Omental fat pad (tissue), 4 donors: ENCODE results near the gene HOXD11. TPM values are rescaled to one million over a fixed set of nuclear protein-coding genes. Genes with fewer than 3 reads are reported as not detected.

ENCODE experiments used
- ATAC-seq: fragments of 150-250 bp; one replicate; pipeline ENCODE4 v1.9.1; 2016; ENCODE audit warnings: mild to moderate bottlenecking, moderate library complexity; ENCODE audit not compliant: low FRiP score
- DNase-seq: peaks from one replicate; pipeline ENCODE4 v3.0.0-alpha.2; 2019; ENCODE audit warnings: low spot score
- total RNA-seq, 4 donors: library from RNA; depleted of rRNA; stranded (reverse); fragments of >200 nt; gene quantifications; one replicate each; pipeline ENCODE4 v1.1.0, GENCODE V29; 2016
- TF ChIP-seq, protein P1 (sequence below), 3 donors: fragments of 450-650 bp; IDR thresholded peaks; one replicate each; pipeline ENCODE4 v1.5.1; 2016 to 2017; ENCODE audit warnings: antibody characterized with exemption in 3 of 3, mild to moderate bottlenecking in 3 of 3, moderate library complexity in 2 of 3

Gene HOXD11
- total RNA-seq, 4 donors from 2014 or later = not detected

DNA sequence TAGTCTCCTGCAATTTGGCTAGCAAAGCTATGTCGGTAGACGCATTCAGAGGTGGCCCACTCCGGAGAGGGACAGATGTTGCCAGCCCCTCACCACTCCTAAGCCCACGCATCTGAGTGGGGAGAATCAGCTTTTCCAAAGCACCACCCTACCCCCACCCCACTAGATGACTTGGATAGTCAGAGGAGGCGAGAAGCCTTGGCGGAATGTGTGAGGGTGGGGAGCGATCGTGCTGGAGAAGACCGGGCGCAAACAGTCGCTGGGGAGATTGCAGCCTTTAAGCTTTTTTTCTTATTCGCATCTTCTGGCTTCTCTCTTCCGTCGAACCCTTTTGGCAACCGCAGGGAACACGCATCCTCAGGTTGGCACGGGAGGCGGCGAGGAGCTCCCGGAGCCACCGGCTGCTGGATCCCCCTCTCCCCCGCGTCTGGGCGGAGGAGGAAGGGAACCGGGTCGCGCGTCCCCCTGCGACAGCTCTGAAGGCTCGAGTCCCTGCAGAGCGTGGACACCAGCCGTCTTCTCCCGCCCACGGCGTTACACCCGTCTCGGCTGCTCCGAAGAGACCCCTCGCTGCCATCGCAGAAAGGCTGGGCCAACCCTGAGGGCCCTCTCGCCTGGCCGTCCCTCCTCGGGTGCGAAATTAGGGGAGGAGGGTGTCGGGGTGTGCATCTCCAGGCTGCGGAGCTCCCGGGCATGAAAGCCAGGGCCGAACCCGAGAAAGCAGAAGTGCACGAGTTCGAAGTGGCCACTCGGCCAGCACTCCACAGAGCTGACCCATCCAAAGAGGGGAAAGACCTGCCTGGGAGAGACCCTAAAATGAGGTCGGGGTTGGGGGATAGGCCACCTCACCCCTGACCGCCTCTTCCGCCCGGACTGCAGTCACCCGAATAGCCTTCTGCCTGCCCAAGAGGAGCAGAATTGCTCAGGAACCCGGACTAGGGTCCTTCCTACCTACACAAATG, 35.5 kb upstream of the HOXD11 start:
- TF ChIP-seq, protein P1, sequence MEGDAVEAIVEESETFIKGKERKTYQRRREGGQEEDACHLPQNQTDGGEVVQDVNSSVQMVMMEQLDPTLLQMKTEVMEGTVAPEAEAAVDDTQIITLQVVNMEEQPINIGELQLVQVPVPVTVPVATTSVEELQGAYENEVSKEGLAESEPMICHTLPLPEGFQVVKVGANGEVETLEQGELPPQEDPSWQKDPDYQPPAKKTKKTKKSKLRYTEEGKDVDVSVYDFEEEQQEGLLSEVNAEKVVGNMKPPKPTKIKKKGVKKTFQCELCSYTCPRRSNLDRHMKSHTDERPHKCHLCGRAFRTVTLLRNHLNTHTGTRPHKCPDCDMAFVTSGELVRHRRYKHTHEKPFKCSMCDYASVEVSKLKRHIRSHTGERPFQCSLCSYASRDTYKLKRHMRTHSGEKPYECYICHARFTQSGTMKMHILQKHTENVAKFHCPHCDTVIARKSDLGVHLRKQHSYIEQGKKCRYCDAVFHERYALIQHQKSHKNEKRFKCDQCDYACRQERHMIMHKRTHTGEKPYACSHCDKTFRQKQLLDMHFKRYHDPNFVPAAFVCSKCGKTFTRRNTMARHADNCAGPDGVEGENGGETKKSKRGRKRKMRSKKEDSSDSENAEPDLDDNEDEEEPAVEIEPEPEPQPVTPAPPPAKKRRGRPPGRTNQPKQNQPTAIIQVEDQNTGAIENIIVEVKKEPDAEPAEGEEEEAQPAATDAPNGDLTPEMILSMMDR (IDR thresholded peaks at IDR 0.05) = no peak
- ATAC-seq (no peak), DNase-seq (no peak)

DNA sequence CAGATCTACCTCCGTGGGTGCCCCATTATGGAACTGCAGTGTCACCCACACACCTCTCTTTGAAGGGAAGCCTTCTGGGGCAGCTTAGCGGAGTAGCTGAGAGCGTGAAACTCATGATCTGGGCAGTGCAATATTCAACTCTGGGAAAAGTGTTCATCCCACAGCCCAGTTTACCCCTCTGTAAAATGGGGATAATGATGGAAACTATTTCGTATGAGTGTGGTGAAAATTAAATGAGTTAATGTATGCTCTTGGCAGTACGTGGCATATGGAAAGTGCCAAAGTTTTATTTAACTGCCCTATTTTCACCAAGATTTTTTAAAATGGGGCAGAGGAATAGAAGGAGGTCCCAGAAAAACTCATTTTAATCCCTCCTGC, 34.8 kb upstream of the HOXD11 start:
- DNase-seq = no peak
- TF ChIP-seq, protein P1 (IDR thresholded peaks at IDR 0.05) = no peak
- ATAC-seq = no peak

DNA sequence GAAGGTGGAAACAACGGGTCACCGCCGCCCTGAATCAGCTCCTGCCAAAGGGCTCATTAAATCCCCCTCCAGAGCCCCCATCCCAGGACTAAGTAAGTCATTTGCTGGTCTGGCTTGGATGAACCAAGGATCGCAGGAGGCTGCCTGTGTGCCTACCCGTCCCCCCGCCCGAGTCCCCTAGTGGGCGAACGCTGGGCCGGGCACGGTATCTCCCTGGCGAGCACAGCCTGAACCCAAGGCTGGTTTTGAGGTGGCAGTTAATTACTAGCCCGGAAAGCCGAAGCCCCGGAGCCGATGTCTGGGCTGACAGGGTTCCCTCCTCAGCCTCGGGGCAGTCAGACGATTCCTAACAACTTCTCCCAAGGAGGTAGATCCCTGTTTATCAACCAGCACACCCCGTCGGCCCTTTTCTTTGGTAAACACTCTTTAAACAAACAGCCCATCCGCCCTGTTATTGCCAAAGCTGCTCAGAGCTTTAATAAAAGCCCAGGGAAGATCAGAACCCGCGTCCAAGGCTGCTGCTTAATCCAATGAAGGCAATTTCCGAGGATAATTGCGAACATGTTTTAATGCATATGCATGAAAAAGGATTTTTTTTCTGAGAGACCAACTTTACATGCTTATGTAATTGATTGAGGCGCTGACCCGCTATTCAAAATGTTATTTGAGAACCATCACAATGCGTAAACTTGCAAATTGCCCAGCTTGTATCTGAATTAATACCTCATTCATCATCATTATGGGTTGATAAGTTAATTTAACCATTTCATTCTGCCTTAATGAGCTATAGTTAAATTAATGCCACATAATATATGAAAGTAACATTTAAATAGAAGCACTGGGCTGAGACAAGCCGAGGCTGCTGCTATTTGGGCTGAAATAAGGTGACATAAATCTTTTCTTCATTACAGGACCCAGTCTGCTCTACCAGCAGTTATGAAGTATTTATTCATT, 33.9 kb upstream of the HOXD11 start:
- DNase-seq (no peak), ATAC-seq (no peak)
- TF ChIP-seq, protein P1 (IDR thresholded peaks at IDR 0.05) = no peak

DNA sequence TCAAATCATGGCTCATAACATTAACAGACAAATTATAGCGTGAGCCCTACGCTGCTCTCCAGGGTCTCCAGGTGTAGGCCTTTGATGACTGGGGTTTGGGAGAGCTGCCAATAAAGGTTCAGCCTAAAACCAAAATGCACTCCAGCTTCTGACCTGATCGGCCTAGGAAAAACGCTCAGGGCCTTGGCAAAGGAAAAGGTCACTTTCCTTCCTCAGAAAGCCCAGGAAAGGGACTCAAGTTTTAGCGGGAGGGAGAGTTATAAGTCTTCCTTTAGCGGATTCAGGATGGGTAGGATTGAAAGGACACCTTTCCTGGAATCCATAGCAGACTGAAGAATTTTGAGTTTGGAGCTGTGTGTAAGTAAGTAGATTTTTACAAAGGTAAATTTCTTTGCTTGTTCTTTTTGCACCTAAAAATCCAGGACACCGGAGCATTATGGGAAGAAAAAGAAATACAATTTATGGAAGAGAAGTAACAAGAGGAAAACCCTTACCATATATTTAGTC, 32.1 kb upstream of the HOXD11 start:
- ATAC-seq = no peak
- no peak for DNase-seq
- TF ChIP-seq, protein P1 (IDR thresholded peaks at IDR 0.05) = no peak

DNA sequence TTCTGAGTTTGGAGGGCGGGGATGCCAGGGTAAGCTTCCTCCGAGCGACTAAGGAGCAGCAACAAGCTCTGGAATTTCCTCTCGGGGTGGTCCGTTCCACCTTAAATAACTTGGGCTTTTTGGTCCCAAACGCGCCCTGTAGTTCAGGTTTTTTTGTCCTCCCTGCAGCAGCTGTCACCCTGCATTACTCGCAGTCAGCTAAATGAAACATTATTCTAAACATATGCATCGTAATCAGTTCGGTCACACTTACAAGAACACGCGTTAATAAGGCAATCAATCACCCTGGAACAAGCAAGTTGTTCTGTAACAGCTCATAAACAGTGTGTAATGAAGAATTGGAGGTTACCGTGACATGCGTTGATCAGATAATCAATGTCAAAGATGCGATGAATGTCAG, 31.6 kb upstream of the HOXD11 start:
- ATAC-seq (no peak), DNase-seq (no peak)
- TF ChIP-seq, protein P1 (IDR thresholded peaks at IDR 0.05) = no peak

DNA sequence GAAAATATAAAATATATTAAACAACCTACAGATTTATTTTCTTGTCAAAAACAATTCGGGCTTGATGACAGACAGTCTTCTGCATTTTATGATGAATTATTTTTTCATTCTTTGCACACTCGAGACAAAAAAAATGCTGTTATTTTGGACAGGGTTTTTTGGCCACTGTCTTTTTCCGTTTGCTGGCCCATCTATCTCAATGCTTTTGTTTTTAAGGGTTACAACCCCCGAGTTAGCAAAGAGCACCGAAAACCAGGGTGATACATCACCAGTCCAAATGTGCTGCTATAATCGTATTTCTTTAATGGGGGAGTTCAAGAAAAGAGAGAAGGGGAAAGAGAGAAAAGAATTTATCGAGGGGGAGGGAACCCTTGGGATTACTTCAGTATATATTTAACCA, 31.0 kb upstream of the HOXD11 start:
- ATAC-seq (no peak), DNase-seq (no peak)
- TF ChIP-seq, protein P1 (IDR thresholded peaks at IDR 0.05) = no peak
